Activated CD4-positive, alpha-beta T cell treated with anti-CD3 and anti-CD28 coated beads, Interleukin-2, amount 10 ng/mL, durations not matched to agents 24 days and 14 days (primary cell): ENCODE measurements around the gene GYPC. TPM values are rescaled to one million over a fixed set of nuclear protein-coding genes. Genes with fewer than 3 reads are reported as not detected.

ENCODE experiments used
- DNase-seq: peaks from one replicate; pipeline ENCODE4 v3.0.0; 2022
- H3K27ac Mint-ChIP-seq: one replicate; pipeline ENCODE4 v1.8.0; 2022; ENCODE audit warnings: mild to moderate bottlenecking, mixed read lengths
- H3K27me3 Mint-ChIP-seq: one replicate; pipeline ENCODE4 v1.8.0; 2022; ENCODE audit warnings: mixed read lengths
- H3K36me3 Mint-ChIP-seq: one replicate; pipeline ENCODE4 v1.8.0; 2022; ENCODE audit warnings: low read depth, mild to moderate bottlenecking, mixed read lengths
- H3K4me1 Mint-ChIP-seq: one replicate; pipeline ENCODE4 v1.8.0; 2021; ENCODE audit warnings: mixed read lengths
- H3K4me3 Mint-ChIP-seq: one replicate; pipeline ENCODE4 v1.8.0; 2022; ENCODE audit warnings: mild to moderate bottlenecking, moderate library complexity, mixed read lengths
- H3K9me3 Mint-ChIP-seq: one replicate; pipeline ENCODE4 v1.8.0; 2021; ENCODE audit warnings: mixed read lengths
- intact Hi-C: fragments of 100-400 bp; cut with micrococcal nuclease; formaldehyde crosslinking; loops from one replicate; pipeline ENCODE4 v1.15.1; 2023
- total RNA-seq: library from RNA; stranded (reverse); gene quantifications from 2 replicates; pipeline ENCODE4 v1.2.3, GENCODE V29; 2022

GYPC gene
- total RNA-seq, 1 donor from 2014 or later, result 120 TPM

DNA sequence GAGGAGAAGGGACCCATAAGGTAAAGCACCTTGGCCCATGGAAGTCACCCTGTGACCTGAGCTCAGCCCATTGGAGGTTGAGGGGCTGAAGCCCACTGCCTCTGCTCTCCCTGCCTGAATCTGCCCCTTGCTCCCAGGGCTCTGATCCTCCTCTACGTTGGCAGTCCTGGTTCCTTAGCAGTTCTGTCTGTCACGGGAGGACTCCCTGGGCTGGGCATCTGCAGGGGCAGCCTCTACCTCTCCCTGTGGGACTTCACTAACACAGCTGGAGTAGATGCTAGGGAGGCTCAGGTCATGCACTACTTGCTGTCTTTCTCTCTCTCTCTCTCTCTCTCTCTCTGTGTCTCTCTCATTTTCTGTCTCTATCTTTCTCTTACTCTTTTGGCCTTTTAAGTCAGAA, 8.7 kb downstream of the GYPC start:
- peaks cover 55% of the 10 kb centered on the region for H3K36me3 Mint-ChIP-seq
- intact Hi-C loops, result no loop called here
- no peaks in the 10 kb centered on the region for H3K27me3 Mint-ChIP-seq
- H3K9me3 Mint-ChIP-seq, result no peaks in the 10 kb centered on the region
- peak; percentile 63 for DNase-seq
- H3K4me1 Mint-ChIP-seq, result peaks cover 78% of the 10 kb centered on the region
- H3K27ac Mint-ChIP-seq, result peak overlapping the region; percentile 96
- H3K4me3 Mint-ChIP-seq, result peak overlapping the region; percentile 80

DNA sequence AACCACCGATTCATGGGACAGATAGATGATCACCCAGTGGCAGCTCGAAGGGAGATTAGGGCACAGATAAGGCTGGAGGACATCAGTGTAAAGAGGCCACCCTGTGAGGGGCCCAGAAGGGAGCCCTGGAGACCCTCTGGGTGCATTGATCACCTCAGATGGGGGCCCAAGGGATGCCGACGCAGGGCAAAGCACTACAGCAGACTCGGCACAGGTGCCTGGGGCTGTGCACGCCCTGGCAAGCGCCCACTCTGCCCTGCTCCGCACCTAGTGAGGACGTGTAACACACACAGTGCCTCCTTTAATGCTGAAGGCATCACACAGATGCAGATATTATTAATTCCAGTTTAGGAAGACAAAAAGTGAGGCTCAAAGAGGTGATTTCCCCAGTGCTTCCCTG, 9.5 kb downstream of the GYPC start:
- H3K4me3 Mint-ChIP-seq, result no peak overlapping the region
- intact Hi-C loops, result no loop called here
- H3K4me1 Mint-ChIP-seq, result peaks cover 72% of the 10 kb centered on the region

DNA sequence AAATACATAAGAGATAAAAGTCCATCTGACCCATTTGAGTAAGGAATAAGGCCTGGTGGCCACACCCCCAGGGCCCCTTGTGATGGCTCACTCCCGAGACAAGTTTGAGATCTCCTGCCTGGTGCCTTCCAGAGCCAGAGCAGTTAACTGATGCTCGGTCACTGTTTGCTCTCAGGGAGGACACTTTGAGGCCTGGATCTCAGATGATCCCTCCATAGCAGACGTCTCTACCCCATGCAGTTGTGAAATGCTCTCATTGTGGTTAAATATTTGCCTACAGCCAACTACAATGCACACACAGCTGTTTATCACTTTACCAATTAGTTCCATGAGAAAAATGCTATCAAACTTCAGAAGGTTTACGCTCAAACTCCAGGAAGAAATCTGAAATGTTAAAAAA, 12.3 kb downstream of the GYPC start:
- DNase-seq, result no peak
- Mint-ChIP-seq H3K36me3 (peaks cover 68% of the 10 kb centered on the region), H3K9me3 (no peaks in the 10 kb centered on the region), H3K27ac (peak overlapping the region; percentile 5), H3K4me3 (no peak overlapping the region), H3K4me1 (peaks cover 50% of the 10 kb centered on the region), H3K27me3 (no peaks in the 10 kb centered on the region)
- intact Hi-C loops, result no loop called here

More for the DNA sequence above, 9.5 kb downstream of the GYPC start:
- Mint-ChIP-seq H3K9me3 (no peaks in the 10 kb centered on the region), H3K27me3 (no peaks in the 10 kb centered on the region), H3K36me3 (peaks cover 59% of the 10 kb centered on the region), H3K27ac (peak overlapping the region; percentile 89)
- no peak for DNase-seq

DNA sequence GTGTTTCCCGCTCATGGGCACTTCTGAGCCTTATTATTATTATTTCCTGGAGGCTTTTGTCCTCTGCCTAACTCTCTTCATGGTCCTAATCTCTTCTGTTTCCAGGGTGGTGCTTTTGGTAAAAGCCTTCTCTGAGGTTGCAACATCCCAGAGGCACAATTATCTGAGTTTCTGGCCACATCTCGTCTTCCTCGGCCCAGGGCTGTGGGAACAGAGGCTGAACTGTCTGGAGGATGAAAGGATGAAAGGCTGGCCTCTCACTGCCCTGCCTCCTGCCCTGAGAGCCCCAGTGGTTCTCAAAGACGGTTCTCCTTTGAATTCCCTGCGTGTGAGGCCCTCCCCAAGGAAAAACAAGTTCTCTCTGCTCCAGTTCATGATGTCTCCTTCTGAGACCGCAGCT, 13.8 kb downstream of the GYPC start:
- Mint-ChIP-seq H3K27me3 (no peaks in the 10 kb centered on the region), H3K4me3 (no peak overlapping the region), H3K4me1 (peaks cover 37% of the 10 kb centered on the region), H3K27ac (no peak overlapping the region), H3K36me3 (peaks cover 73% of the 10 kb centered on the region), H3K9me3 (no peaks in the 10 kb centered on the region)
- no peak for DNase-seq
- intact Hi-C loops, result no loop called here

DNA sequence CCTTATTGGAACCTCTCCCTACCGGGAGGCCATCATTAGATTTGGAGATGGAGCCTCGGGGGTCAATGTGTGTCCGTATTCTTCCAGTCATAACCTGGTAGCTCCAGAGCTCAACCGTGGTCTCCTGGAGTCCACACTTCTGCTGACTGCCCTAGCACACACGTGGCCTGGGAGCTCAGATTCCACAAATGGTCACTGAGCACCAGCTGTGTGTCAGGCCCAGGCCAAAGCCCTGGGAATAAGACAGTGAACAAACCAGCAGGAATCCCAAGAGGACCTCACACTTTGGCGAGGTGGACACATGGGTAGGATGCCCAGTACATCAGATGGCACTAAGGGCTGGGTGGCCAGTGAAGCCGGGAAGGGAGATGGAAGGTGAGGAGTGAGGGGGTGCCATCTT, 15.5 kb downstream of the GYPC start:
- Mint-ChIP-seq H3K4me1 (peaks cover 26% of the 10 kb centered on the region), H3K27me3 (no peaks in the 10 kb centered on the region), H3K27ac (peak overlapping the region; percentile 16), H3K4me3 (no peak overlapping the region), H3K9me3 (peaks cover 9% of the 10 kb centered on the region), H3K36me3 (peaks cover 79% of the 10 kb centered on the region)
- DNase-seq, result no peak
- intact Hi-C loops, result no loop called here

DNA sequence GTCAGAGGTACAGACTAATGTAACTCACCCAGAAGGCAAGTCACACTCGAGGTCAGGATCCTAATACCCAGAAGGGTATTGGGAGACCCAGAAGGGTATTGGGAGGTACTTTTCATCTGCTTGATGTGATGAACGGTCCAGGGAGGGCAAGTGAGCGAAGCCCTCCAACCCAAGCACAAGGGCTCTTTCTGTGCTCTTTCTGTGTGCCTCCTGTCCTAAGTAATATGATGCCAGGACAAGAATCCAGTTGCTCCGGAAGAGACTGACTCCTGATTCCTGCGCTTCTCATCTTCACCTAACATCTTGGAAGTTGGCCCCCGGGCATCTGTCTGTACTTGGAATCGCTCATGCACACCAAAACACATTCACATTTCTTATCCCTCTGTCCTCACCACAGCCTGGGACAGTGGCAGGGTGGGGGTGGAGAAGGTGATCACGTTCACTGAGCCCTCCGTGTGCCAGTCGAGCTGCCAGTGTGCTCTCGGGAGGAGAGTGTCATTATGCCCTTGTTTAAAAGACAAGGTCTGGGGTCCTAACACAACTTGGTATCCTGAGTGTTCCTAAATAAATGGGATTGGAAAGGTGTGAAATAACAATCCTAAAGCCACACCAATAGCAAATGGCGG, 17.1 kb downstream of the GYPC start:
- DNase-seq, result no peak
- H3K27ac Mint-ChIP-seq, result no peak overlapping the region
- peaks cover 24% of the 10 kb centered on the region for H3K4me1 Mint-ChIP-seq
- intact Hi-C loops, result no loop called here
- peaks cover 9% of the 10 kb centered on the region for H3K9me3 Mint-ChIP-seq
- peaks cover 84% of the 10 kb centered on the region for H3K36me3 Mint-ChIP-seq
- H3K4me3 Mint-ChIP-seq, result no peak overlapping the region
- no peaks in the 10 kb centered on the region for H3K27me3 Mint-ChIP-seq

DNA sequence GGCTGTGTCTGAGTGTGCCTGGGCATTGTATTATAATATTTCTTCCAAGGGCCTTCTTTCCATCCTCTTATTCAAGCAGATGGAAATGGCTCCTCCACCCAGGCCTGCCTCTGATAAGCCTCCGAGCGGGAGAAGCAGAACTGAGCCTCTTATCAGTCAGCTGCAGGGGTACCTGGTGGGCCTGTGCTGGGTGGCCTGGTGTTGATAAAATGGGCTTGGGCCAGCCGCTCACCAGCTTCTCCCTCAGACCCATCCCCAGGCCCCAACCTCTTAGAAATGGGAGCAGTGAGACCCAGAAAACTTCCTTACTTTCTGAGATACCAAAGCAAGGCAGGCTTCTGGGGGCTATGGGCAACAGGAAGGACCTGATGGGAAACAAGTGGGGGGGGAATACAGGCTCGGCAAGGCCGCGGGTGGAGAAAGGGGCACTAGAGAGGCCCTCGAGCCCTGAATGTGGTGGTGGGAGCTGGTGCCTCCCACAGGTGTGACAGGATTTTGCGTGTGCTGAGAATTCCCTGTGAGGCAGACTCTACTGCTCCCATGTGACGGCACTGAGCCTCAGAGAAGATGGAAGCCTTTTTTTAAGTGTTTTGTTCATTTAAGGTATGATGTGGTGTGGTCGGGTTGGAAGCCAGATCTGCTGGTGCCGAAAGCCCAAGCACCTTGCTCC, 18.3 kb downstream of the GYPC start:
- Mint-ChIP-seq H3K4me1 (peaks cover 27% of the 10 kb centered on the region), H3K9me3 (peaks cover 9% of the 10 kb centered on the region), H3K36me3 (peaks cover 80% of the 10 kb centered on the region), H3K27ac (no peak overlapping the region), H3K27me3 (no peaks in the 10 kb centered on the region), H3K4me3 (no peak overlapping the region)
- no peak for DNase-seq
- intact Hi-C loops, result no loop called here

DNA sequence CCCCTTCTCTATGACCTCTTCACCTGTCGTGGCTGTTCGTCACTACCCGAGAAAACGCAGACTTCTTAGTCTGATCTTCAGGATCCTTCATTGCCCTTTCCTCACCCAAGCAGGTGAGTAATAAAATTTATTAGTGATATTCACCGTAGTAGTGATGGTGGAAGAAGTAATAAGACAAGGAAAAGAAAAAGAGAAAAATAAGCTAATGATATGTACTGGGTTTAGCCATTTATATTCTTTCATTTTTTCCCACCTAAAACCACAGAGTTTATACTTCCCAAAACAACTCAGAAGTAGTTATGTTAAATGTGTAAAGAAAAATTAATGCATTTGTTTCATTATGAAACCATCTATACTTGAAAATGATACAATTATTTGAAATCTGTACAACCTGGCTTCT, 19.7 kb downstream of the GYPC start:
- intact Hi-C loops, result no loop called here
- H3K27ac Mint-ChIP-seq, result no peak overlapping the region

DNA sequence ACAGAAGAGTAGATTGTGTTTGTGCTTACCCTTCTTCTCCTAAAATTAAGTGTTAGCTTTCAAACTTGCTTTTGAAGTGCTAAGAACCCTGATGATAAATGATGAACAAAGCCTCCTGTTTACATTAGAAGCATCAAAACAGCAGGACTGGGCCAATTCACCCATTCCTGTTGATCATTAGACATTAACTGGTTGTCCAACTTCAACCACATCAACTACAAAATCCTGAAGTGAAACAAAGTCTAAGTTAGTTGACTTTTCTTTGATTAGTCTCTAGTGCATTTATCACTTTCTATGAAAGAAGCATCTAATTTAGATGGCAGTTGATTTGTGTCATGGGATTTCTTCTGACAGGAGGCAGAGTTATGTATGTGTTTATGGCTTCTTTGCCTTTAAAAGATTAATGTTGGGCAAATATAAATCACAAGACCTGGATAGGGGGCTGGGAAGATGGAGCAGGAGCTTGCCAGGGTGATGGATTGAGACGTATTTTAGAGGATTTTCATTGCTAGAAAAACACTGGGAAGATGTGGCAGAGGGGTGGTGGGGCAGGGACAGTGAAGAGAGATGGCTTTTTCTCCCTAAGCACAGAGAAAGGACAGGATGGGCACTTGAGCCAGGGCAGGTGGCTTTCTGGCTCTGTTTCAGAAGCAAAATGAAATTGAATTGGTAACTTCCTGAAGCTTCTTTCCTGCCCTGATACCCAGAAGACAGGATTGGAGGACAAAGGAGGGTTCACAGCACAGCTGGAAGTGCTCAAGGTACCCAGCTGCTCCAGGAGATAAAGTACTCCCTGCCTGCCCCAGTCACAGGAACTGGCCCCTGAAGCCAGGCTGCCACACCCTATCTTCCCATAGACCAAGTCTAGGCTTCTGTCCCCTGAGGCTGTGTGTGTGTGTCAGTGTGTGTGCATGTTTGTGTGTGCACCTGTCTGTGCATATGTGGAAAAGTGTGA, 20.5 kb downstream of the GYPC start:
- Mint-ChIP-seq H3K36me3 (peaks cover 71% of the 10 kb centered on the region), H3K4me1 (peaks cover 30% of the 10 kb centered on the region), H3K27ac (peak overlapping the region; percentile 1), H3K27me3 (no peaks in the 10 kb centered on the region), H3K9me3 (peaks cover 9% of the 10 kb centered on the region), H3K4me3 (no peak overlapping the region)
- DNase-seq, result no peak
- intact Hi-C loops, result no loop called here

More for the DNA sequence above, 19.7 kb downstream of the GYPC start:
- Mint-ChIP-seq H3K27me3 (no peaks in the 10 kb centered on the region), H3K36me3 (peaks cover 72% of the 10 kb centered on the region), H3K4me1 (peaks cover 27% of the 10 kb centered on the region), H3K4me3 (no peak overlapping the region), H3K9me3 (peaks cover 9% of the 10 kb centered on the region)
- no peak for DNase-seq

DNA sequence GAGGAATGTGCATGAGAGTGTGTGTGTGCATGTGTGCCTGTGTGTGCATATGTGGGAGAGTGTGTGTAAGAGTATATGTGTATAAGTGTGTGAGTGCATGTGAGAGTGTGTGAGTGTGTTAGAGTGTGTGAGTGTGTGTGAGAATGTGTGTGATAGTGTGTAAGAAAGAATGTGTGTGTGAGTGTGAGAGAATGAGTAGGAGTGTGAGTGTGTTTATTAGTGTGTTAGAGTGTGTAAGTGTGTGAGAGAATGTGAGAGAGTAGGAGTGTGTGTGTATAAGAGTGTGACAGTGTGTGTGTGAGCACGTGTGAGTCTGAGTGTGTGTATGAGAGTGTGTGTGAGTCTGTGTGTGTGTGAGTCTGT, 21.2 kb downstream of the GYPC start:
- H3K27ac Mint-ChIP-seq, result peak overlapping the region; percentile 1
- no peaks in the 10 kb centered on the region for H3K27me3 Mint-ChIP-seq
- no peak overlapping the region for H3K4me3 Mint-ChIP-seq
- DNase-seq, result no peak
- peaks cover 9% of the 10 kb centered on the region for H3K9me3 Mint-ChIP-seq
- intact Hi-C loops, result no loop called here
- H3K4me1 Mint-ChIP-seq, result peaks cover 26% of the 10 kb centered on the region
- H3K36me3 Mint-ChIP-seq, result peaks cover 68% of the 10 kb centered on the region

DNA sequence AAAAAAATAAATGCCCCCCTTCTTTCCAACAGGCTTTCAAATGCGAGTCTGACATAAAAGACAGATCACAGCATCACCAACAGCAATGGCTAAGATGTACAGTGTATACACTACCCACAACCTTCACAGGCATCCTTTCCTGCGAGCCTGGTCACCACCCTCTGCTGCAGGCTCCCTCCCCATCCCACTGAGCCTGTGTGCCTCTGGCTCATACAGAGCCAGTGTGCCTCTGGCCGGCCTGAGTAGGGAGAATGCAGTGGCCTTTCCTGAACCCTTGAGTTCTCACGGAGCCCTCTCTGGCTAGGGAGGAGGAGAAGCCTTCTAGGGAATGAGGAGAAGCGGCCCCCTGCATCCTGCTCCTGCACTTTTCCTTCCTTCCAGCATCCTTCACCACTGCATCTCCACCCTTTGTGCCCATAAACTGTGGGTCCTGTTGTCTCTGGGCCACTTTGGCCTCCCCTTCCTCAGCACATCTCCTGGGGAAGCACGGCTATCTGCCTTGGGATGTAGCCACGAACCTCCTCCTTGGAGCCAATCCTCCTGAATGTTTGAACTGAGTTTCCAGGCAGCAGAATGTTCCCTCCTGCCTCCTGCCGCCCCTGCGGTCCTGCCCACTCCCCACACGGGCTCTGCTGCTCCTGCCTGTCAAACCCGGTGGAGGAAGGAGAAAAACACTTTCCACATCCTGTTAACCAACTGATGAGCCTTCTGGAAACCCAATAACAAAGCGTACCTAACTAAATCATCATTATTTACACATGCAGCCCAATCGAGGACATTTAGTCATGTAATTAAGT, 22.5 kb downstream of the GYPC start:
- Mint-ChIP-seq H3K27me3 (no peaks in the 10 kb centered on the region), H3K36me3 (peaks cover 66% of the 10 kb centered on the region), H3K27ac (peak overlapping the region; percentile 46)

DNA sequence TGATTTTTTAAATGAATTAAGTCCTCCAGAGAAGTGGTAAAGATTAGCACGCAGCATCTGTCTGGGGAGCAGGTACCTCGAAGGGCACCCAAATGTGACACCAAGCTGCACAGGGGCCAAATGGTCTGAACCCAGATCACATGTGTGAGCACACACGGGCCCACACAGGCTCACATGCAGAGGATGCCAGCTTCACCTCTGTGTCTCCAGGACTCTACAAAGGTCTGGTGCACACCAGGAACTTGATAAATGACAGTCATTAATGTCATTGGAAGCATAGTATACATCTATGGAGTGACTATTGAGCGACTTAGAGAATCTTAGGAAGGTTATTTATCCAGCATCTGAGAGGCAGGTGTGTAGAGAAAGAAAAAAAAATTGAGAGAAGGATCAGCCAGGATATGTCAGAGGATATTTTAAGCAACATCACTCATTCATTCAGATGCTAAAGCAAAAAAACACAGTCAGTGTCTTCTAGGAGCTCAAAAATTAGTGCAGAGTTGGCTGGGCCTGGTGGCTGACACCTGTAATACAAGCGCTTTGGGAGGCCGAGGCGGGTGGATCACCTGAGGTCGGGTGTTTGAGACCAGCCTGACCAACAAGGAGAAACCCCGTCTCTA, 23.2 kb downstream of the GYPC start:
- H3K36me3 Mint-ChIP-seq, result peaks cover 66% of the 10 kb centered on the region
- no peaks in the 10 kb centered on the region for H3K27me3 Mint-ChIP-seq
- peak overlapping the region; percentile 4 for H3K27ac Mint-ChIP-seq
- peaks cover 29% of the 10 kb centered on the region for H3K4me1 Mint-ChIP-seq
- no peak overlapping the region for H3K4me3 Mint-ChIP-seq
- peaks cover 9% of the 10 kb centered on the region for H3K9me3 Mint-ChIP-seq
- intact Hi-C loops, result no loop called here
- no peak for DNase-seq

More for the DNA sequence above, 22.5 kb downstream of the GYPC start:
- intact Hi-C loops, result no loop called here
- Mint-ChIP-seq H3K4me3 (no peak overlapping the region), H3K4me1 (peaks cover 29% of the 10 kb centered on the region), H3K9me3 (peaks cover 9% of the 10 kb centered on the region)
- DNase-seq, result no peak

DNA sequence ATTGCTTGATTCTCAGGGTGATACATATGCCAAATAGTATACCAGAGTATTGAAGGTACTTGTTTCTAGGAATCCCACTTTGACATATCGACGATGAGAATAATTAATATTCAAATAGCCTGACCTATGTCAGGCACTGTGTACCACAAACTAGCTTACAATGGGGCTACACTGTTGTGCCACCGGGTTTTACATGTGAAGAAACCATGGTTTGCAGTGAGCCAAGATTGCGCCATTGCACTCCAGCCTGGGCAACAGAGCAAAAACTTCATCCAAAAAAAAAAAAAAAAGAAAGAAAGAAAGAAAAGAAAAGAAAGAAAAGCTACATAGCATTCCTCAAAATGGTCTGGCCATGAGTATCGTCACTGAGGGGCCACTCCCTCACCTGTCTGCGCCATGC, 25.5 kb downstream of the GYPC start:
- intact Hi-C loops, result no loop called here
- no peak overlapping the region for H3K27ac Mint-ChIP-seq
- no peak overlapping the region for H3K4me3 Mint-ChIP-seq
- no peaks in the 10 kb centered on the region for H3K9me3 Mint-ChIP-seq
- H3K27me3 Mint-ChIP-seq, result no peaks in the 10 kb centered on the region
- peaks cover 57% of the 10 kb centered on the region for H3K36me3 Mint-ChIP-seq
- H3K4me1 Mint-ChIP-seq, result peaks cover 22% of the 10 kb centered on the region
- no peak for DNase-seq
